PC-9 (cell line): Measurements from ENCODE around the gene VPS13D. TPM values are rescaled to one million over a fixed set of nuclear protein-coding genes. Genes with fewer than 3 reads are reported as not detected.

Experiments
- BruUV-seq: library from RNA; stranded (reverse); fragments of 400-500 nt; replicated peaks from 2 replicates; lab custom pipeline; 2021; lab: Mats Ljungman, UMichigan
- CTCF ChIA-PET: fragments of 300-600 bp; sonication (Branson Sonifier 250); formaldehyde crosslinking; loops from one replicate; lab custom pipeline; 2022; ENCODE audit warnings: antibody characterized with exemption; lab: Charles Lee
- POLR2A ChIA-PET: fragments of 300-600 bp; sonication (Branson Sonifier 250); formaldehyde crosslinking; loops from one replicate; lab custom pipeline; 2022; ENCODE audit warnings: antibody characterized with exemption; ENCODE audit not compliant: unreplicated experiment; lab: Charles Lee
- DNase-seq, 2 experiments: peaks; one replicate each; pipeline versions ENCODE4 v3.0.0 to v3.0.0-alpha.2; 2015 to 2022; ENCODE audit warnings: mixed read lengths in 1 of 2
- H2AFZ ChIP-seq: fragments of 200-600 bp; sonication (generic); 2 replicates; pipeline ENCODE4 v1.8.1; 2017; ENCODE audit warnings: antibody characterized with exemption
- H3F3A ChIP-seq: fragments of 200-600 bp; sonication (generic); 2 replicates; pipeline ENCODE4 v1.8.1; 2017; ENCODE audit warnings: antibody characterized with exemption, mild to moderate bottlenecking, low read depth; ENCODE audit not compliant: insufficient read depth
- H3K27ac ChIP-seq: fragments of 200-600 bp; sonication (generic); 2 replicates; pipeline ENCODE4 v1.6.1; 2016; ENCODE audit warnings: mixed run types
- H3K27me3 ChIP-seq: fragments of 200-600 bp; sonication (generic); 2 replicates; pipeline ENCODE4 v1.6.1; 2016; ENCODE audit warnings: low read depth, mixed run types; ENCODE audit not compliant: insufficient read depth
- H3K36me3 ChIP-seq: fragments of 200-600 bp; sonication (generic); 2 replicates; pipeline ENCODE4 v1.6.1; 2016; ENCODE audit warnings: low read depth, mixed run types
- H3K4me1 ChIP-seq: fragments of 200-600 bp; sonication (generic); replicated peaks from 2 replicates; pipeline ENCODE4 v1.6.1; 2016; ENCODE audit warnings: mixed run types; ENCODE audit not compliant: insufficient read depth
- H3K4me2 ChIP-seq: fragments of 200-600 bp; sonication (generic); 2 replicates; pipeline ENCODE4 v1.6.1; 2017; ENCODE audit warnings: mixed run types
- H3K4me3 ChIP-seq: fragments of 200-600 bp; sonication (generic); 2 replicates; pipeline ENCODE4 v1.6.1; 2016; ENCODE audit warnings: mixed run types
- H3K79me2 ChIP-seq: fragments of 200-600 bp; sonication (generic); 2 replicates; pipeline ENCODE4 v1.6.1; 2017; ENCODE audit warnings: low read depth, mixed run types
- H3K9me2 ChIP-seq: fragments of 200-600 bp; sonication (generic); 2 replicates; pipeline ENCODE4 v1.8.1; 2017; ENCODE audit warnings: mild to moderate bottlenecking; ENCODE audit not compliant: insufficient read depth
- H3K9me3 ChIP-seq: fragments of 200-600 bp; sonication (generic); 2 replicates; pipeline ENCODE4 v1.8.1; 2016; ENCODE audit warnings: low read depth; ENCODE audit not compliant: insufficient read depth
- H4K20me1 ChIP-seq: fragments of 200-600 bp; sonication (generic); 2 replicates; pipeline ENCODE4 v1.8.1; 2017; ENCODE audit not compliant: insufficient read depth
- CTCF ChIP-seq: fragments of 200-600 bp; sonication (generic); conservative IDR thresholded peaks from 2 replicates; pipeline ENCODE4 v1.6.1; 2017; ENCODE audit warnings: mixed run types, antibody characterized with exemption, mild to moderate bottlenecking, moderate library complexity
- EZH2 ChIP-seq: fragments of 200-600 bp; sonication (generic); IDR thresholded peaks from 2 replicates; pipeline ENCODE4 v1.8.0; 2017; ENCODE audit warnings: antibody characterized with exemption, low read depth
- intact Hi-C: fragments of 100-400 bp; cut with micrococcal nuclease; formaldehyde crosslinking; loops from one replicate; pipeline ENCODE4 v1.10.0; 2022; ENCODE audit not compliant: unreplicated experiment
- total RNA-seq: library from RNA; stranded (reverse); gene quantifications from 2 replicates; pipeline ENCODE4 v1.2.3, GENCODE V29; 2021

VPS13D gene
- total RNA-seq, 1 experiment from 2014 or later, result 36.2 TPM

- CTCF ChIA-PET, result no interaction called here
- Histone ChIP-seq H3K4me1 (no peaks in the 10 kb centered on the region), H3K36me3 (no peaks in the 10 kb centered on the region), H3K9me3 (no peaks in the 10 kb centered on the region), H3F3A (no peaks in the 10 kb centered on the region), H3K27me3 (no peaks in the 10 kb centered on the region), H4K20me1 (no peaks in the 10 kb centered on the region), H3K9me2 (no peaks in the 10 kb centered on the region), H2AFZ (no peak overlapping the region), H3K4me2 (no peak overlapping the region), H3K79me2 (no peaks in the 10 kb centered on the region), H3K27ac (no peak overlapping the region), H3K4me3 (no peak overlapping the region)
- POLR2A ChIA-PET, result interaction anchor here (0.6 kb wide), 1 partner anchor 76 kb away, joined by 3 read pairs; the partner anchor contains the start of gene DHRS3
- no peak for DNase-seq
- no peak for TF ChIP-seq CTCF
- no peak for TF ChIP-seq EZH2
- BruUV-seq, result no TSS peak
- intact Hi-C loops, result no loop called here
Observed at GRCh38 chr1:12542138-12542465, 312.3 kb downstream of the VPS13D start.

- ChIA-PET CTCF (no interaction called here), POLR2A (interaction anchor here (0.6 kb wide), 1 partner anchor 75 kb away, joined by 3 read pairs; the partner anchor contains the start of gene DHRS3)
- Histone ChIP-seq H3K27ac (no peak overlapping the region), H3K9me3 (no peaks in the 10 kb centered on the region), H3K4me1 (no peaks in the 10 kb centered on the region), H3K27me3 (no peaks in the 10 kb centered on the region), H3F3A (no peaks in the 10 kb centered on the region), H2AFZ (no peak overlapping the region), H4K20me1 (no peaks in the 10 kb centered on the region), H3K4me2 (no peak overlapping the region), H3K79me2 (no peaks in the 10 kb centered on the region), H3K36me3 (no peaks in the 10 kb centered on the region), H3K4me3 (no peak overlapping the region), H3K9me2 (no peaks in the 10 kb centered on the region)
- intact Hi-C loops, result no loop called here
- BruUV-seq, result no TSS peak
- no peak for TF ChIP-seq CTCF
- TF ChIP-seq EZH2, result no peak
- DNase-seq, result no peak
Observed at GRCh38 chr1:12542616-12543592, 313.1 kb downstream of the VPS13D start.

DNA sequence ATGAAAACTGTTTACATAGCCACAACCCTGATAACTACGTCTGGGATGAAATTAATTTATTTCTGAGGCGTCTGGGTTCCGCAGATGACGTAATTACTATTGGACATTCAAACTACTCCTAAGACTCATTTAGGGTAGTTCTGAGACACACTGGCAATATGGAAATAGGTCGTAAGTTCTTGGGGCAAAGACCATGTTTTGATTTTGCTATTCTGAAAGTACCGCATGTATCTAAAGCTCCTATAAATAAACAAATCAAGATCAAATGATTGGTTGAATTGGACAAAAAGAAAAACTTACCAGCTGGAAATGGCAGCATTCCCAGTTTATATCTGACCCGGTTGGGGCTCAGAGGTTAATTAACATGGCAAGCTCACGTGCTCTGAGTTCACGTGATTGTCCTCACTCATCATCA is 313.9 kb downstream of the VPS13D start:
- Histone ChIP-seq H2AFZ (no peak overlapping the region), H3K4me2 (no peak overlapping the region), H3K9me2 (no peaks in the 10 kb centered on the region), H3K36me3 (no peaks in the 10 kb centered on the region), H3K27me3 (no peaks in the 10 kb centered on the region), H3K9me3 (no peaks in the 10 kb centered on the region), H3K4me3 (no peak overlapping the region), H3K27ac (no peak overlapping the region), H3F3A (no peaks in the 10 kb centered on the region), H3K79me2 (no peaks in the 10 kb centered on the region), H4K20me1 (no peaks in the 10 kb centered on the region), H3K4me1 (peaks cover under 1% of the 10 kb centered on the region; the same call in 1 of the 2 replicates)
- BruUV-seq, result no TSS peak
- intact Hi-C loops, result no loop called here
- TF ChIP-seq EZH2 (no peak), CTCF (no peak)
- CTCF ChIA-PET, result no interaction called here
- no peak for DNase-seq
- POLR2A ChIA-PET, result no interaction called here
